WERI-Rb-1 (cell line): Measurements from ENCODE around the gene HS3ST5.

Source experiments
- DNase-seq: peaks from one replicate; pipeline ENCODE4 v3.0.0-alpha.2; 2020
- H3K27ac ChIP-seq: fragments of 250-450 bp; sonication (Bioruptor Pico); 2 replicates; pipeline ENCODE4 v1.5.1; 2020; ENCODE audit warnings: mild to moderate bottlenecking, moderate library complexity
- H3K27me3 ChIP-seq: fragments of 250-450 bp; sonication (Bioruptor Pico); 2 replicates; pipeline ENCODE4 v1.5.1; 2021; ENCODE audit warnings: mild to moderate bottlenecking, low read depth, moderate library complexity; ENCODE audit not compliant: insufficient read depth, severe bottlenecking
- H3K36me3 ChIP-seq: fragments of 250-450 bp; sonication (Bioruptor Pico); 2 replicates; pipeline ENCODE4 v1.5.1; 2020; ENCODE audit warnings: mild to moderate bottlenecking, moderate library complexity
- H3K4me3 ChIP-seq: 2 replicates; pipeline ENCODE4 v1.5.1; 2011; ENCODE audit warnings: low read depth, mild to moderate bottlenecking, control low read depth, low read length
- H3K9me3 ChIP-seq: fragments of 250-450 bp; sonication (Bioruptor Pico); 2 replicates; pipeline ENCODE4 v1.5.1; 2021; ENCODE audit warnings: mild to moderate bottlenecking, moderate library complexity; ENCODE audit not compliant: severe bottlenecking
- TF ChIP-seq, protein P1 (sequence below): IDR thresholded peaks from 2 replicates; pipeline ENCODE4 v1.5.1; 2011; ENCODE audit warnings: low read depth, mild to moderate bottlenecking, control low read depth, inconsistent platforms, low read length

The HS3ST5 gene

DNA sequence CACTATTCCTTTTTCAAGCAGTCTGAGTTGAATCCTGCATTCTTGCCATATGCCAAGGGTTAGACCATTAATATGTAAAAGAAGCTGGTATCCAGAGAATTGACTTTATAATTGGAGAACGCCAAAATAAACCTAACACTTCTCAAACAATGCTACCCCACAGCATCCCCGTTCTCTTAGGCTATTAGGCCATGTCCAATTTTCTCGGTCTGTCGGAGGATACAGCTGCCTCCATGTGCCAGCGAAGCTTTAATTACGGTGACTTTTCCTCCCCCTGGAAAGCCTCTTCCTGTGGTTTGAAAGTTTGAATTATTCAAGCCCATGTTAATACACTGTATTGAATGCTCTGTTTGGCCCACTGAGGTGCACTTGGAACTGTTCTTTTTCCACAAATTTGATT is 60.5 kb downstream of the HS3ST5 start:
- no peaks in the 10 kb centered on the region for H3K36me3 ChIP-seq
- H3K4me3 ChIP-seq: no peak overlapping the region

DNA sequence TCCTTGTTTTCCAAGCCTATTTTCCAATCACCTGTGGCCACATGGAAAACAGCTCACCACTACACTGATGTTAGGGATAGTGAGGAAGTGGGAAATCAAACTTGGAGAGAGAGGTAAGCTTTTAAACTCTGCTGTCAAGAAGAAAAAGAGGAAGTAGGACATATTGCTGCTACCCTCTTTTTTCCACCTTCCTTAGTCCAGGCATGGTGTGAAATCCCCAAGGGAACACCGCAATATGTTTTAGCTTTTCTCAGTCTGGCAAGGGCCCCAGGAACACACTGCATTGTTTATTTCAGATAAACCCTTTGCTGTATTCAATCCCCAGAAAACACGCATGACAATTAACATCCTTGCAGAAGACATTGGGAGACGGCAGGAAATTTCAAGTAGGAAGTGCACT is 61.3 kb downstream of the HS3ST5 start:
- no peak overlapping the region for H3K4me3 ChIP-seq
- no peak overlapping the region for H3K27ac ChIP-seq
- H3K9me3 ChIP-seq: no peaks in the 10 kb centered on the region
- DNase-seq: no peak
- H3K36me3 ChIP-seq: no peaks in the 10 kb centered on the region
- H3K27me3 ChIP-seq: no peaks in the 10 kb centered on the region
- TF ChIP-seq, protein P1, sequence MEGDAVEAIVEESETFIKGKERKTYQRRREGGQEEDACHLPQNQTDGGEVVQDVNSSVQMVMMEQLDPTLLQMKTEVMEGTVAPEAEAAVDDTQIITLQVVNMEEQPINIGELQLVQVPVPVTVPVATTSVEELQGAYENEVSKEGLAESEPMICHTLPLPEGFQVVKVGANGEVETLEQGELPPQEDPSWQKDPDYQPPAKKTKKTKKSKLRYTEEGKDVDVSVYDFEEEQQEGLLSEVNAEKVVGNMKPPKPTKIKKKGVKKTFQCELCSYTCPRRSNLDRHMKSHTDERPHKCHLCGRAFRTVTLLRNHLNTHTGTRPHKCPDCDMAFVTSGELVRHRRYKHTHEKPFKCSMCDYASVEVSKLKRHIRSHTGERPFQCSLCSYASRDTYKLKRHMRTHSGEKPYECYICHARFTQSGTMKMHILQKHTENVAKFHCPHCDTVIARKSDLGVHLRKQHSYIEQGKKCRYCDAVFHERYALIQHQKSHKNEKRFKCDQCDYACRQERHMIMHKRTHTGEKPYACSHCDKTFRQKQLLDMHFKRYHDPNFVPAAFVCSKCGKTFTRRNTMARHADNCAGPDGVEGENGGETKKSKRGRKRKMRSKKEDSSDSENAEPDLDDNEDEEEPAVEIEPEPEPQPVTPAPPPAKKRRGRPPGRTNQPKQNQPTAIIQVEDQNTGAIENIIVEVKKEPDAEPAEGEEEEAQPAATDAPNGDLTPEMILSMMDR: no peak

More for the DNA sequence above, 60.5 kb downstream of the HS3ST5 start:
- no peaks in the 10 kb centered on the region for H3K27me3 ChIP-seq
- TF ChIP-seq, protein P1: no peak
- no peaks in the 10 kb centered on the region for H3K9me3 ChIP-seq
- DNase-seq: no peak
- H3K27ac ChIP-seq: no peak overlapping the region

DNA sequence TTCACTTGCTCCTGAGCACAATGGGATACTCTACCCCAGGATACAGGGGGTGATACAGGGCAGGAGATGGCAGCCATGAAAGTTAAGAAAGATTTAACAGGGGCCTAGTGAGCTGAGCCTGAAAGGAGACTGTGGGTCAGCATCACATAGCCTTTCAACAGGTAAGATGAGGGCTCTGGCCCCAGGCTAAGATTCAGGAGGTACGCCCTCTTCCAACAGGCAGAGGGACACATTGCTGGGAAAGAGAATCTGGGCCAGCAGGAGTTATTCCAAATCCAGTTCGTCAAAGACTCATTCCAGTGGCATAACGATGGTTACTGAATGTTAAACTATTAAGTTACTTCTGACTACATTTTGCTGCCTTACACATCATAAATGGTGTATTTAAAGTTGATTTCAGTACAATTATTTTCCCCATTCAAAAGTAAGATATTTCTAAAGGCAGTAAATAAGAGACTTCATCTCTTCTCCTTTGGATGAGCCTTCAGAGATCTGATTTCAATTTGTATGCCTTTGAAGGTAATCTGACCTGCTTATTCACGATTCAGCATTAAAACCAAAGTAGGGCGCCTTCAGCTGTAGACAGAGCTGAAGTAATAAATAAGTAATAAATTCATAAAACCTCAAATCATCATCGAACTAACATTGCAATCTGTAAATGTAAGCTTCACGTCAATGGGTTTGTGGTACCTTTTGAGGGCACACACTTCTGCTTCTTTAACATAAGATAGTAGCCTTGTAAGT is 62.4 kb downstream of the HS3ST5 start:
- DNase-seq: no peak

DNA sequence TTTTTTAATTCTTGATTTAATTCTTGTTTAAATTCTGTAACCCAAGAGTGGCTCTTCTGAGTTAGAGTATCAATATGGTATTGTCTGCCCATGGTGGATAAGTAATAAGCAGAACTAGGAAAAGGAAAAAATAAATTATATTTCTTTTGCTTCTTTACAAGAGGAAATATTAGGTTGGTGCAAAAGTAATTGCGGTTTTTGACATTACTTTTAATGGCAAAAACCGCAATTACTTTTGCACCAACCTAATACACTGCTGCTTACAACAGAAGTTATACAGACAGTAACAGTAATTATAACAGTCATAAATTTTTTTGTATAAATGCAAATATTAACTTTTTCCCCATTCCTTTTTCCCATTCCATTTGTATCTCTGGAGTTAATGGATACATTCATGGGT is 65.6 kb downstream of the HS3ST5 start:
- no peak overlapping the region for H3K4me3 ChIP-seq
- H3K36me3 ChIP-seq: no peaks in the 10 kb centered on the region
- no peak overlapping the region for H3K27ac ChIP-seq
- no peaks in the 10 kb centered on the region for H3K27me3 ChIP-seq
- DNase-seq: no peak
- H3K9me3 ChIP-seq: no peaks in the 10 kb centered on the region
- TF ChIP-seq, protein P1: no peak

More for the DNA sequence above, 62.4 kb downstream of the HS3ST5 start:
- Histone ChIP-seq H3K36me3 (no peaks in the 10 kb centered on the region), H3K27me3 (no peaks in the 10 kb centered on the region), H3K27ac (no peak overlapping the region), H3K4me3 (no peak overlapping the region), H3K9me3 (no peaks in the 10 kb centered on the region)
- TF ChIP-seq, protein P1: no peak

DNA sequence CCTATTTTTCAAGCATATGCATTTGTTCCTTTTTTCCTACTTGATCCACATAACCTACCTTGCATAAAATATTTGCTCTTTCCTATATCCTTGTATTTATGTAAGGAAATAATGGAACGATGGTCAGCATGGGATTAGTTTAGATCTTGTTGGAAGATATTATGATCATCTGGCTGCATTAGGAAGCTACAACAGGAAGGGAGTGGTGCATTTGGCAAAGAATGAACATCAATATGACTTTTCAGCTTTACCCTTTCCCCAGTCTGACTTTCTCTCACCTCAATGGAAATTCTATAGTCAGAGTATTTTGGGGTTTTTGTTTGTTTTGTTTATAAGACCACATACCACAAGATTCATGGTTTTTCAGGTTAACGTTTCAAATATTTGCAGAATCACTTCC is 66.0 kb downstream of the HS3ST5 start:
- Histone ChIP-seq H3K9me3 (no peaks in the 10 kb centered on the region), H3K27ac (no peak overlapping the region), H3K27me3 (no peaks in the 10 kb centered on the region), H3K4me3 (no peak overlapping the region), H3K36me3 (no peaks in the 10 kb centered on the region)
- DNase-seq: no peak
- TF ChIP-seq, protein P1: no peak

DNA sequence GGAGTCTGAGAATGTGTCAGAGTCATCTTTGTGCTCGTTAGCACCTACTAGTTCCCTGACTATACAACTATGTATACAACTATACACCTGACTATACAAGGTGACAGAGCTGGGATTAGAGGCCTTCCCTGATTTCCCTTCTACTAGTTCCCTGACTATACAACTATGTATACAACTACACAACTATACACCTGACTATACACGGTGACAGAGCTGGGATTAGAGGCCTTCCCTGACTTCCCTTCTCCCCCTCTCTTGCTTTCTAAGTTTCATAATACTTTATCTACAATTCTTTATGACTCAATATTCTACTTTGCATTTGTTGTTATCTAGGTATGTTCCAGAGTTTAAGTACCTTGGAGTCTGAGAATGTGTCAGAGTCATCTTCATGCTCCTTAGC is 68.0 kb downstream of the HS3ST5 start:
- no peaks in the 10 kb centered on the region for H3K27me3 ChIP-seq
- no peak for DNase-seq
- H3K27ac ChIP-seq: no peak overlapping the region
- H3K4me3 ChIP-seq: no peak overlapping the region
- TF ChIP-seq, protein P1: no peak
- H3K9me3 ChIP-seq: no peaks in the 10 kb centered on the region
- no peaks in the 10 kb centered on the region for H3K36me3 ChIP-seq
